Ammon's horn (tissue), 1 donor: ENCODE results near the gene RNF44.

Source experiments
- DNase-seq: peaks from one replicate; pipeline ENCODE4 v3.0.0-alpha.2; 2016; ENCODE audit warnings: low spot score

The RNF44 gene

GRCh38 chr5:176536902-176537553, at the start of gene RNF44:
RNF44 (minus strand) TSS chr5:176537402; CDS start chr5:176532472, 4,930 bp downstream.
- peak; percentile 97 for DNase-seq

DNA sequence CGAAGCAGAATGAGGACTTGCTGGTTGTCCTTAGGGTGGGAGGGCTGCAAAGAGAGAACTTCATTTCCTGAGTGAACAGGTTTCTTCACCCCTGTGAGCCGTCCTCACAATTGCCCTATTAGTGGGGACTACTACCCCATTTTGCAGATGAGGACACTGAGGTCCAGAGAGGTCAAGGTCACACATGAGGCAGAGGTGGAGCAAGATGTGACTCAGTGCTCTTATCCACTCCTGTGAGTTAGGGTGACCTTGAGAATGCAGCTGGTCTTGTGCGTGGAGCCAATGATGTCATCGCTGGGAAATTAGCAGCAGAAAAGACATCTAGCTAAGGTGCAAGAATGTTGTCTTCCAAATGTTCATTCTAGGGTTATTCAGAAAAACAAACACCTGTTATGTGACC, 45.9 kb upstream of the RNF44 start:
- DNase-seq: no peak

GRCh38 chr5:176581361-176581760, 44.2 kb upstream of the RNF44 start:
- no peak for DNase-seq

GRCh38 chr5:176579323-176579722, 42.1 kb upstream of the RNF44 start:
- no peak for DNase-seq

DNA sequence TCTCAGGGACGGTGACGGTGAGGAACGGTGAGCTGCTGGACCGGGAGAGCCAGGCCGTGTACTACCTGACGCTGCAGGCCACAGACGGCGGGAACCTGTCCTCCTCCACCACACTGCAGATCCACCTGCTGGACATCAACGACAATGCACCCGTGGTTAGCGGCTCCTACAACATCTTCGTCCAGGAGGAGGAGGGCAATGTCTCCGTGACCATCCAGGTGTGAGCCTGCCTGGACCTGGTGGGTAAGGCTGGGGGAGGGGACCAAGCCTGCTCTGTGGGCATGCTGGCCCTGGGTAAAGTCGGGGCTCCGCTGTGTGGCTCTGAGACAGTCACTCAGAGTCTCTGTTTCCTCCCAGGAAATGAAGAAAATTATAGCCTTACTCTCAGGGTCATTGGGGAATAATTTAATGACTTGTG, 41.2 kb upstream of the RNF44 start:
- no peak for DNase-seq

GRCh38 chr5:176577312-176578176, 40.3 kb upstream of the RNF44 start:
- DNase-seq: no peak

- no peak for DNase-seq
Observed at GRCh38 chr5:176575488-176576422, 38.6 kb upstream of the RNF44 start.

- no peak for DNase-seq
Observed at GRCh38 chr5:176575066-176575465, 37.9 kb upstream of the RNF44 start.

GRCh38 chr5:176574297-176574591, 37.0 kb upstream of the RNF44 start:
- DNase-seq: no peak

DNA sequence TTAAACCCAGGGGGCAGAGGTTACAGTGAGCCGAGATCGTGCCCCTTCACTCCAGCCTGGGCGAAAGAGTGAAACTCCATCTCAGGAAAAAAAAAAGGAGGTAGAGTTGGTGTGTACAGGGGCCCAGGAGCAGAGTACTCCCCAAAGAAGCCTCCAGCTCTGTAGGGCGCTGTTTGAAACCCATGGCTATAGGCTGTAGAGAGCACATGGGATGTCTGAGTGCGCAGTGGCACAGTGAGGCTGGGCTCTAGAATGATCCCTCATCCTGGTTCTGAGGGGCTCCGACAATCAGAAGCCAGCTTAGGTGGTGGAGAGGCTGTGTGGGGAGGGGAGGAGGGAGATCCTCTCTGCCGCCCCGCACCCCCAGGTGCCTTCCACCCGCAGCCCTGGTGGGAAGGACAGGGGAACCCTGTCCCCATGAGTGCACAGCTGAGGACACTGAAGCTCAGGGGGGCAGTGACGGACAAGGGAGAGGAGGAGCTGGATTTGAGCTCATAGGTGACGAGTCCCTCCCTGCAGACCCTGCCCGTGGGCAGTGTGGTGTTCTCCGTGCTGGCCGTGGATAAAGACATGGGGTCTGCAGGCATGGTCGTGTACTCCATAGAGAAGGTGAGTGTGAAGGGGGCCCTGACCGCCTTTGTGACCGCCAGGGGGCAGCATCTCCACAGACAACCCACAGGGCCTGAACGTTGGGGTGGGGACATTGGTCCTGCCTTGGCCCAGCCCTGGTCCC, 36.5 kb upstream of the RNF44 start:
- peak; percentile 82 for DNase-seq

- no peak for DNase-seq
Observed at GRCh38 chr5:176570044-176570443, 32.8 kb upstream of the RNF44 start.

- DNase-seq: no peak
Observed at GRCh38 chr5:176568657-176569056, 31.5 kb upstream of the RNF44 start.

GRCh38 chr5:176565760-176566288, 28.6 kb upstream of the RNF44 start:
- no peak for DNase-seq

- no peak for DNase-seq
Observed at GRCh38 chr5:176564002-176564401, 26.8 kb upstream of the RNF44 start.

DNA sequence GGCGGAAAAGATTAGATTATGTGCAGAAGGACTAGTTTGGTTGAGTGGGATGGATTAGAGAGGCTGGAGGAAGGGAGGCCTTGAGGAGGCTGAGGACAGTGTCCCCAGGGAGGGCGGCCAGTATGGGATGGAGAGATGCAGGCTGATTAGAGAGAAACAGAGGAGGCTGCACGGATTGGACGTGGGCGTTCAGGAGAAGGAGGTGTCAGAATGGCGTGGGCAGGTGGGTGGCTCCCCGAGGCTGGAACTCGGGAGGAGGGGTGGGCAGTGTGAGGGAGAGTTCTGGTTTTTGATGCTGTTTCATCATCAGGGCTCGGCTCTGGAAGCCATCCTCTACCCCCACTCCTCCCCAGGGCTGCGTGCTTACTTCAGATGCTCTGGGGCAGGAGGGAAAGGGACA, 25.0 kb upstream of the RNF44 start:
- DNase-seq: no peak

DNA sequence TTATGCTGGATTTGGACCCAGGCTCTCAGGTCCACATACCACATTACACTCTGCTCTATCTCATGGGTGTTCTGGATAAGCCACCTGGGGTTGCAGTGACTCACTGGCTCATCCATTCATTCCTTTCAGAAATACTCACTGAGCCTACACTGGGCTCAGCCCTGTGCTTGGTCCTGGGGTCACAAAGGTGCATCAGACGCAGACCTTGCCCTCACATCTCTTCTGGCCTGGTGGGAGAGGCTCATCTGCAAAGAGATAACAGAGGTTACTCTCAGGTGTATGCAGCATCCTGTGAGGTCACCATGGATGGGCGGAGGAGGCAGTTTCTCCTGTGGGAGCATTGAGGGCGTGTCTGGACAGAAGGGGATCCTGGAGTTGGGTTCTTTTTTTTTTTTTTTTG, 24.1 kb upstream of the RNF44 start:
- DNase-seq: no peak

DNA sequence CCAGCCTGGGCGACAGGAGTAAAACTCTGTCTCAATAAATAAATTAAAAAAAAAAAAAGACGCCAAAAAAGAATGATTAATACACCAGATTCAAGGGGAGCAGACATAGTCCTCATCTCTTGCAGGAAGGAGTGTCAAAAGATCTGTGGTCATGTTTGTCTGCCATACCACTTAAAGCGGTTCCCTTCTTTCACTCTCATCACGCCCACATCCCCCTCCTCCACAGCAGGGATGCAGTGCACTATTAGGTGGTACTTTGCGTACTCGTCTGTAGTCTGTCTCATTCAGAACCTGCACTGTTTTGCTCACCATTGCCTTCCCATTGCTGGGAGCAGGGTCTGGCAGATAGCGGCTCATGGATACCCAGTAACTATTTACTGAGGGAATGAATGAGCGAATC, 23.2 kb upstream of the RNF44 start:
- DNase-seq: no peak

GRCh38 chr5:176559683-176560082, 22.5 kb upstream of the RNF44 start:
- no peak for DNase-seq

- no peak for DNase-seq
Observed at GRCh38 chr5:176557846-176558245, 20.6 kb upstream of the RNF44 start.

DNA sequence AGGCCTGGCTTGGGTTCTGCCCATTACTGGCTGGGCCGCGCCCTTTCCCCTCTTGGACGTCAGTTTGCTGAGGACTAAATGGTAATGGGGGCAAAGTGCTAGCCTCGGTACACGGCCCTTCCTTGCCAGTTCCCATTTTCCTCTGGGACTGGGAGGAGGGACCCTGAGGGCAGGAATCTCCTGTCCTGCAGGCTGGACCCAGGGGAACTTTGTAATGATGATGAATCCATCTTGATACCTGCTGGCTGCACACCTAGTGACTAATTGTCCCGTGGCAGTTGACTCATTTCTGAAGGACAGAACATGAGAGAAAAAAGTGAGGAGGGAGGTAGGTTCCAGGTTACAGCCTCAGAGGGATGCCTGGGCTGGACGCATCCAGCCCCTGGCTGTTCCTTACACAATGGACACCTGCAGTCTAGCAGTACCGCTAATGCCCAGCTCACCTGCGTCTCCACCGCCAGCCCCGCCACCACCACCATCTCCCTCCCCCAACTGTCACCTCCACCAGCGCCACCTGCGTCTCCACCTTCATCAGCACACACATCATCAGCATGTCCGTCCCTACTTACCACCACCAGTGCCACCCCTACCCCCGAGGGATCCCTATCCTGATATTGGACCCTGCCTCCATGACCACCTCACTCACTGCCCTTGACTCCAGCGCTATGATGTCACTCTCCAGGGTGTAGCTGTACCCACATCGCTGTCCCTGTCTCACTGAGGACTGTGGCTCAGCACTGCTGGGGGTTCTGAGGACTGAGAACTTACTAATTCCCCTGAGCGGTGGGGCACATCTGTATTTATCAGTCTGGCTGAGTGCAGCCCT, 16.3 kb upstream of the RNF44 start:
- DNase-seq: no peak
